GM10266 (cell line): ENCODE data around the gene RAB5B.
"Not testable (repeated sequence)": the region's sequence is repeated elsewhere in the genome, so short reads cannot be mapped to it uniquely, and the experiment has no call there.

Experiments
- DNase-seq: peaks from one replicate; pipeline ENCODE4 v3.0.0; 2012; ENCODE audit errors: extremely low spot score
- CTCF ChIP-seq: IDR thresholded peaks from 2 replicates; pipeline ENCODE4 v1.5.1; 2012; ENCODE audit warnings: mild to moderate bottlenecking, low read depth; ENCODE audit not compliant: control insufficient read depth, insufficient read depth; ENCODE audit errors: missing control alignments

RAB5B gene

DNA sequence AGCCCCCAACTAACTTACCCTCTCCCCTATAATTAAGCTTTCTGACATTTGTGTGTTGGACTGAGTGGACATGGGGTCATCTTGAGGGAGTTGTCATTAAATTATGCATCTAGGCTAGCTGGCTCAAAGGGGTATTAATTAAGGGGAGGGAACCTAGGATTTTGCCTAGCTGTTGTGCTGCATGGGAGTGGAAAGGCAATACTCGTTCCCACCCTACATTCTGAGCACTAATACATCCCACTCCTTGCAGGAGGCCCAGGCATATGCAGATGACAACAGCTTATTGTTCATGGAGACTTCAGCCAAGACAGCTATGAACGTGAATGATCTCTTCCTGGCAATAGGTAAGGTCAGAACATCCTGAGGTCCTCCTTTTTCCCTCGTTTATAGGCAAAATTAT lies 17.2 kb downstream of the RAB5B start:
- no peak for DNase-seq
- TF ChIP-seq CTCF = no peak

- no peak for DNase-seq
- TF ChIP-seq CTCF = no peak
Observed at GRCh38 chr12:55993230-55993853, 19.5 kb downstream of the RAB5B start.

GRCh38 chr12:55995366-55995765 lies 21.5 kb downstream of the RAB5B start:
- no peak for DNase-seq
- no peak for TF ChIP-seq CTCF

GRCh38 chr12:55996201-55996714 lies 22.4 kb downstream of the RAB5B start:
- peak; percentile 66 for DNase-seq
- TF ChIP-seq CTCF = peak; percentile 89

- TF ChIP-seq CTCF = no peak
- peak; percentile 98 for DNase-seq
Observed at GRCh38 chr12:55996715-55997534, 23.0 kb downstream of the RAB5B start, which contains the start of gene SUOX. Gene SUOX (plus strand): TSS chr12:55997276. CDS start chr12:56002222, 4,946 bp downstream.

- no peak for TF ChIP-seq CTCF
- DNase-seq = no peak
Observed at GRCh38 chr12:55997535-55997859, 23.6 kb downstream of the RAB5B start.

DNA sequence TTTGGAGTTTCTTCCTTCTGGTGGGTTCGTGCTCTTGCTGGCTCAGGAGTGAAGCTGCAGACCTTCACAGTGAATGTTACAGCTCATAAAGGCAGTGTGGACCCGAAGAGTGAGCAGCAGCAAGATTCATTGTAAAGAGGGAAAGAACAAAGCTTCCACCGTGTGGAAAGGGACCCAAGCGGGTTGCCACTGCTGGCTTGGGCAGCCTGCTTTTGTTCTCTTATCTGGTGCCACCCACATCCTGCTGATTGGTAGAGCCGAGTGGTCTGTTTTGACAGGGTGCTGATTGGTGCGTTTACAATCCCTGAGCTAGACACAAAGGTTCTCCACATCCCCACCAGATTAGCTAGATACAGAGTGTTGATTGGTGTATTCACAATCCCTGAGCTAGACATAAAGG lies 25.6 kb downstream of the RAB5B start:
- DNase-seq = not testable (repeated sequence)

GRCh38 chr12:55999999-56000540 lies 26.2 kb downstream of the RAB5B start:
- DNase-seq = not testable (repeated sequence)
